Endodermal cell (in vitro differentiated cells): Measurements from ENCODE around the gene DNAJB11. TPM values are rescaled to one million over a fixed set of nuclear protein-coding genes. Genes with fewer than 3 reads are reported as not detected.

ENCODE experiments used
- DNase-seq: peaks from one replicate; pipeline ENCODE4 v3.0.0-alpha.2; 2017
- H3K27ac ChIP-seq: 2 replicates; pipeline ENCODE4 v1.5.1; 2013; ENCODE audit warnings: mild to moderate bottlenecking, low read depth, low read length, moderate library complexity
- H3K27me3 ChIP-seq: 2 replicates; pipeline ENCODE4 v1.6.1; 2013; ENCODE audit warnings: mild to moderate bottlenecking, low read length, moderate library complexity; ENCODE audit not compliant: insufficient read depth, control insufficient read depth, poor library complexity, severe bottlenecking
- H3K36me3 ChIP-seq: 2 replicates; pipeline ENCODE4 v1.7.0; 2013; ENCODE audit warnings: mild to moderate bottlenecking, low read length, moderate library complexity; ENCODE audit not compliant: control insufficient read depth, insufficient read depth
- H3K4me1 ChIP-seq: one replicate; pipeline ENCODE4 v1.7.0; 2013; ENCODE audit warnings: low read length; ENCODE audit not compliant: control insufficient read depth, insufficient read depth
- H3K4me3 ChIP-seq: 2 replicates; pipeline ENCODE4 v1.5.1; 2013; ENCODE audit warnings: mild to moderate bottlenecking, low read length, moderate library complexity
- H3K9ac ChIP-seq: 2 replicates; pipeline ENCODE4 v1.6.1; 2013; ENCODE audit warnings: mild to moderate bottlenecking, low read length, moderate library complexity; ENCODE audit not compliant: poor library complexity, severe bottlenecking; ENCODE audit errors: extremely low read depth
- H3K9me3 ChIP-seq: 2 replicates; pipeline ENCODE4 v1.6.1; 2013; ENCODE audit warnings: mild to moderate bottlenecking, low read length, moderate library complexity; ENCODE audit not compliant: control insufficient read depth
- H3K27ac Mint-ChIP-seq: 2 replicates; pipeline ENCODE4 v1.8.0; 2020; ENCODE audit warnings: mixed read lengths
- H3K27me3 Mint-ChIP-seq: 2 replicates; pipeline ENCODE4 v1.8.0; 2021; ENCODE audit warnings: mild to moderate bottlenecking, mixed read lengths; ENCODE audit not compliant: insufficient read depth
- H3K36me3 Mint-ChIP-seq: 2 replicates; pipeline ENCODE4 v1.8.0; 2020; ENCODE audit warnings: low read depth, mixed read lengths
- H3K4me1 Mint-ChIP-seq: 2 replicates; pipeline ENCODE4 v1.8.0; 2020; ENCODE audit warnings: mixed read lengths
- H3K4me3 Mint-ChIP-seq: 2 replicates; pipeline ENCODE4 v1.8.0; 2020; ENCODE audit warnings: mild to moderate bottlenecking, moderate library complexity, mixed read lengths
- H3K9me3 Mint-ChIP-seq: 2 replicates; pipeline ENCODE4 v1.8.0; 2020; ENCODE audit warnings: mild to moderate bottlenecking, mixed read lengths
- CTCF ChIP-seq: fragments of 200-600 bp; sonication (generic); conservative IDR thresholded peaks from 2 replicates; pipeline ENCODE4 v1.5.0; 2021; ENCODE audit warnings: antibody characterized with exemption, mild to moderate bottlenecking
- WGBS, 2 experiments: methylation state at CpG; one replicate each; pipeline versions ENCODE4 v1.1.5 to v1.1.7; 2013; ENCODE audit warnings: missing lambda C conversion rate in 2 of 2, mixed read lengths in 1 of 2; ENCODE audit not compliant: insufficient coverage in 1 of 2, insufficient read length in 1 of 2; 5-methylcytosine and 5-hydroxymethylcytosine counted together
- long read RNA-seq, 4 experiments: library from polyadenylated mRNA in 2 of 4; library from RNA in 1 of 4; library from capped mRNA in 1 of 4; stranded (forward) in 3 of 4; unstranded in 1 of 4; transcript quantifications; one replicate each; pipeline ENCODE4 v2.0.0, GENCODE V29; 2020 to 2021; ENCODE audit warnings: inconsistent platforms in 1 of 4
- polyA plus RNA-seq, 2 experiments: library from polyadenylated mRNA; stranded (reverse); fragments of 50-300 nt; gene quantifications; one replicate each; pipeline ENCODE4 v1.2.3, GENCODE V29; 2013
- total RNA-seq, 2 donors: library from RNA; stranded (reverse); fragmentation: NEBNext Ultra II Directional in 1 of 2; extraction: Animal tissue kit (Norgen Biotek cat#: 25700) in 1 of 2; gene quantifications; 2 replicates in 1 of 2; 3 replicates in 1 of 2; pipeline ENCODE4 v1.2.1, GENCODE V29; 2021

The DNAJB11 gene
- 10 to 100 TPM; 59.8 to 81.5 TPM for total RNA-seq
- polyA plus RNA-seq (2013, experiment 1 of 2), result 76.4 TPM
- 68.8 TPM for polyA plus RNA-seq (2013, experiment 2 of 2)
- long read RNA-seq, experiment 1, full-length matches to known transcripts, result 35 of 48 reads
- long read RNA-seq, experiment 1, partial matches to known transcripts, result 5 of 48 reads
- long read RNA-seq, experiment 1, other reads (novel, unspliced or antisense), result 8 of 48 reads
- long read RNA-seq, experiment 2, full-length matches to known transcripts, result 118 of 122 reads
- long read RNA-seq, experiment 2, partial matches to known transcripts, result 0 of 122 reads
- long read RNA-seq, experiment 2, other reads (novel, unspliced or antisense), result 4 of 122 reads
- long read RNA-seq, experiment 3, transcript DNAJB11-201 (10 exons, 1,688 nt), result major isoform, 610 of 624 reads
- long read RNA-seq, experiment 3, partial matches to known transcripts, result 7 of 624 reads
- long read RNA-seq, experiment 3, other reads (novel, unspliced or antisense), result 7 of 624 reads
- long read RNA-seq, experiment 4, transcript DNAJB11-201 (10 exons, 1,688 nt), result major isoform, 121 of 126 reads
- long read RNA-seq, experiment 4, partial matches to known transcripts, result 4 of 126 reads
- long read RNA-seq, experiment 4, other reads (novel, unspliced or antisense), result 1 of 126 reads

GRCh38 chr3:186570096-186570940 lies at the start of gene DNAJB11:
Gene DNAJB11 (plus strand): TSS chr3:186570720. CDS start chr3:186570898, 178 bp downstream.
- H3K4me1 ChIP-seq, result no peaks in the 10 kb centered on the region
- peaks cover 16% of the 10 kb centered on the region for H3K4me1 Mint-ChIP-seq
- H3K9ac ChIP-seq, result peak within 1 kb of the TSS; percentile 93
- H3K27me3 Mint-ChIP-seq, result no peaks in the 10 kb centered on the region
- no peaks in the 10 kb centered on the region for H3K27me3 ChIP-seq
- peaks cover 36% of the 10 kb centered on the region for H3K36me3 ChIP-seq
- peak within 1 kb of the TSS; percentile 97 for H3K27ac Mint-ChIP-seq
- DNase-seq, result peak; percentile 100
- H3K36me3 Mint-ChIP-seq, result peaks cover 22% of the 10 kb centered on the region
- no peak for TF ChIP-seq CTCF
- peak within 1 kb of the TSS; percentile 79 for H3K27ac ChIP-seq
- peak within 1 kb of the TSS; percentile 89 for H3K4me3 Mint-ChIP-seq
- no peaks in the 10 kb centered on the region for H3K9me3 Mint-ChIP-seq
- H3K9me3 ChIP-seq, result no peaks in the 10 kb centered on the region
- WGBS, 2 experiments, result 0% methylated on average over 32 to 59 of the region's 59 CpGs
- H3K4me3 ChIP-seq, result peak within 1 kb of the TSS; percentile 99

- WGBS, 2 experiments, result 88 to 91% methylated on average over 7 to 10 of the region's 10 CpGs
- H3K4me1 ChIP-seq, result no peaks in the 10 kb centered on the region
- Mint-ChIP-seq H3K4me1 (no peaks in the 10 kb centered on the region), H3K27ac (no peak overlapping the region), H3K9me3 (peaks cover 1% of the 10 kb centered on the region), H3K4me3 (no peak overlapping the region), H3K27me3 (peaks cover 11% of the 10 kb centered on the region), H3K36me3 (no peaks in the 10 kb centered on the region)
- no peak overlapping the region for H3K4me3 ChIP-seq
- H3K36me3 ChIP-seq, result no peaks in the 10 kb centered on the region
- H3K27me3 ChIP-seq, result no peaks in the 10 kb centered on the region
- H3K9ac ChIP-seq, result no peak overlapping the region
- no peak overlapping the region for H3K27ac ChIP-seq
- no peaks in the 10 kb centered on the region for H3K9me3 ChIP-seq
- TF ChIP-seq CTCF, result no peak
- no peak for DNase-seq
These were observed 49.3 kb upstream of the DNAJB11 start for GRCh38 chr3:186520957-186521842.
